Stimulated activated CD8-positive, alpha-beta memory T cell treated with anti-CD3 and anti-CD28 coated beads, Interleukin-4, amount 100 ng/mL, for 24 hours (primary cell): ENCODE results near the gene BNC2.

Experiments
- DNase-seq: peaks from one replicate; pipeline ENCODE4 v3.0.0-alpha.2; 2020; ENCODE audit warnings: low read depth

The BNC2 gene

DNA sequence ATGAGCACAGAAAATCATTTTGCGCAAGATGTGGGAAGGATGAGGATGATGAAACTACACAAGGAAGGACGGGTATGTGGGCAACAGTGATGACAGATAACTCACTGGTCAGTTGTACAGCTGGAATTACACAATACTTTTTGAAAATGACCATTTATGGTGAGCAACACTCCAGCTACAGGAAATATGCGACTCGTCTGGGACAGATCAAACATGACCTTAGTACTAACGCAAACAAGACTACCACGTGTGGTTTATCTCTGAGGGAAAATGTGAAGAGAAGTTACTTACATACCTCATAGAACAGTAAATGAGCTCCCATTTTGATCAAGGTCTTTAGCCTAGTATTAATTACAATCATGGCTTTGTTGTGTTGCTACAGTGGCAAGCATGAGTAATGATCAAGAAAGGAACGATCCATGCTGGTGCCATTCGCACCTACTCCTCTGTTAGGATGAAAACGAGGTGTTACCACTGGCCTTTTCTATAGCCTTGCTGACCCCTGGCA, 456.9 kb downstream of the BNC2 start:
- DNase-seq, result no peak

DNA sequence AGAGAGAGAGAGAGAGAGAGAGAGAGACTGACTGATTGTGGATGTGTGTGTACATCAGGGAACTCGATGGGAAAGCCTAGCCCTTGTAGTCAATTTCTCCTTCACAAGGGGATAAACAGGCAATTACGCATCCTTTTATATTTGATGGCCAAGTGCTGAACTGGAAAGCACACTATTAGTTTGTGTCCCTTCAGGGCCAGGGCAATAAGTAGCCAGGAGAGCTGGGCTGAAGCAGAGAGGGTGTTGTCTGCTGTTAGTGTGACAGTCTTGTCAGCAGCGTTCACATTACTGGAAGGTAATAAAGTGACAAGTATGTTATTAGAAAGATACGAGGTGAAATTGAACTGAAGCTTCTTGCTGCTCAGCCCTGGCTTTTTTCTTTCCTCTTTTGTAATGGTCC, 457.7 kb downstream of the BNC2 start:
- no peak for DNase-seq

DNA sequence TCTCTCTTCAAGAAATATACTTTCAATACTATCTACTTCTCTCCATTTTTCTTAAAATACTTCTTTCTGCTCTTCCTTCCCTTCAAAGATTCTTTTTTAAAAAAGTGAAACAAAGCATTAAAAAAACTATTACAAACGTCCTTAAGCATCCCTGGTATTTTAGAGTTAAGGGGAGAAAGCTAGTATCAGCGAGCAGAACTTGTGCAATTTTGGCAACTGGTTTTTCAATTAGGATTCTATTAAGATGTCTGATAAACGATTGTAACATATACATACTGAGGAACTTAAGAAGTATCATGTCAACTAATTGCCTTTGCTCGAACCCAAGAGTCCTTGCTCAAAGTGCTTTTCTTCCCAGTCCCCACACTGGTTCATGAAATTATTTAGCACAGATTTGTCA, 459.2 kb downstream of the BNC2 start:
- no peak for DNase-seq

DNA sequence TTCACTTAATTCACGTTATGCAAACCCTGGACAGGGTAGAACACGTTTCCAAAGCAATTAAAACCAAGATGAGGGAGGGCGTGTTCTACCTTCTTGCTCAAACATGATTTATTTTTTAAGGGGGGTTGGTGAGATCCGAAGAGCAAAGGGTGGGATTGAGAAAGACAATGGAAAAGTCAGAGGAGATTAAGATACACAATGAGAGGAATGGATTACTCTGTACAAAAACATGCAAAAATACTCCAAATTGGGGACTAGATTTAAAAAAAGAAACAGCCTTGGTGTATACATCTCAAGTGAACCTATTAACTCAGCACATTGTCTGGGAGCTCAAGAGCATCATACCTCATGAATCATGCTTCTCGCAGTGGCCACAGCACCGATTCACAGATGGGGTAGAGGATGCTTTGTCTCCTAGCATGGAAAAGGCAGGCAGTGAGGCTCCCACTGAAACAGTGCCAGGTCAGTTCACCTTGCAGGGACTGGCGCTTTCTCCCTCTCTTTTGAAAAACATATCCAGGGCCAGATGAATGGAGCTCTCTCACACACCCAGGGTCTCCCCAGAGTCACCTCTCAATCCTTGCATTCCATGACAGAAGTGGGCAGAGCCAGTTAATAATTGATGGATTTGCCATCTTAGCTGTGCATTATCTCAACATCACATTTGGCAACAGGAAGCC, 459.7 kb downstream of the BNC2 start:
- no peak for DNase-seq

DNA sequence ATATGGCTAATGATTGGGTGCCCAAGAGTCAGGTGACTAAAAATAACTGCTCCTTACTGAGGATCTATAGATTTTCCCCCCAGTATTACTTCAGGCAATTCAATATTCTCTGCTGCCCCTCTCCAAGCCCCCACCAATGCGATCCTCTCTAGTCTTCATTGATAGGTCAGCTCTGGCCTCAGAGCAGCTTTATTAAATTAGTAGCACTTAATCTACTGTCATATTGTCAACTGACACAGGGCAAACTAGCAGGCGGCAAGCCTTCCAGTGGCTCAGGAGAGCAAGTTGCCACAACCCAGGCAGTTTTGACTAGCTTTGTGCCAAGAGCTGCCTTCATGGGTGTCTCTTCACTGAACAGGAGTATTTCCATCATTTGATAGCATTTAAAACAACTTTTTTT, 462.9 kb downstream of the BNC2 start:
- no peak for DNase-seq

DNA sequence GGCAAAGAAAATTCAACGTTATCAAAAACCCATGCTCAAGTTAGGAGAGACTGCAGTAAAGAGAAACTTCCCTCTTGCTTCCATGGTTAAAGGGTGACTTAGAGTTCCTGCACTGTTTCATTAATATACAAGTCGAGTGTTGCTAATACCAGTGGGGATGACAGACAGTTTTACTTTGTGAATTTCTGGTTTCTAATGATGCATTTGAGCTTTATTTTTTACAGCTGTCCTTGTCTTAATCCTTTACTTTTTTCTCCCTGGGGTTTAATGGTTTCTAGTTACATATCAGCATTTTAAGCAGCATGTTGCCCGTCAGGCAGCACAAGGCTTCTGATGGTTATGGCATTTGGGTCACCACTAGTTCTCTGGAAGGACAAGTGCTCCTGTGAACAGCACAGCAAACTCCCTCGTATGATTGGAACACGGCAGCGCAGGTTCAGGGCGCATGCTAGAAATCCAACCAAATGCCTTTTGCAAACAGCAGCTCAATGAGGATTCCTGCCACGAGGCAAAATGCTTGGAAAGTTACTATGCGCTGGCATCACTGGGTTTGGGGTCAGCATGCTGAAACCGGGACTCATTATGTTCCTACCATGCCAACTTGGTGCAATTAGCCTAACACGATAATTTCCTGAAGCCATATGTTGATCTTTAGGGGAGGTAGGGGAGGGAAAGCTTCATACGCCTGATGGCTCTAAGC, 463.8 kb downstream of the BNC2 start:
- DNase-seq, result no peak

DNA sequence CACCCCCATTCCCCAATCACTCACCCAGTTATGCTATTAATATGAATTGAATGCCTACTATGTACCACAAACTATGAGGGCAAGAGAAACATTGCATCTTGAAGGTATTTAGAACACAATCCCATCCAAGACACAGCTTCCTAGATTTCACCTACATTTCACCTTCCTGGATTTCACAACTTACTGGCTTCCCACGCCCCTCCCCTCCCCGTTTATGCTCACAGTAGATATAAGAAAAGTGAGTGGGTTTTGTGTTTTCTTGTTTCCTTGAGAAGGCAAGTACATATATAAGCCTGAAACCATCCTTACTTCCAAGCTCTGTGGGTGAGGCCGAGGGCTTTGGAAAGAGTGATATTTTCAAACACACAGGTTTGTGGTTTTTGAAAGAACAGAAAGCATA, 465.0 kb downstream of the BNC2 start:
- no peak for DNase-seq

DNA sequence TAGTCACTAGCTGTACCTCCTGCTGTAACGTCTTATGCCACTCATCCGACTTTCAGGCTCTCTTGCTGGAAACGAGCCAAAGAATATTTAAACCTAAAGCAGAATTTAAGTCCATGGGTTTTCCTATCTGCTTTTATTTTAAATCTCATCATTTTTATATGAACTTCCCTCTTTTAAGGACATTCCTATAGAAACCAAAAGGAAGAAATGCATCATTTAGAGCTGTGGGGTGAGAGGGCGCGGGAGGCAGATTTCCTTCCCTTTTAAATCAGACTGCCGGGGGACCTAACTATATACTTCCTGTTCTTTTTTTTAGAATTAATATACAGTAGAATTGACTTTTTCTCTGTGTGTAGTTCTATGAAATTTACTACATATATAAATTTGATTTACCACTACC, 468.8 kb downstream of the BNC2 start:
- DNase-seq, result no peak

DNA sequence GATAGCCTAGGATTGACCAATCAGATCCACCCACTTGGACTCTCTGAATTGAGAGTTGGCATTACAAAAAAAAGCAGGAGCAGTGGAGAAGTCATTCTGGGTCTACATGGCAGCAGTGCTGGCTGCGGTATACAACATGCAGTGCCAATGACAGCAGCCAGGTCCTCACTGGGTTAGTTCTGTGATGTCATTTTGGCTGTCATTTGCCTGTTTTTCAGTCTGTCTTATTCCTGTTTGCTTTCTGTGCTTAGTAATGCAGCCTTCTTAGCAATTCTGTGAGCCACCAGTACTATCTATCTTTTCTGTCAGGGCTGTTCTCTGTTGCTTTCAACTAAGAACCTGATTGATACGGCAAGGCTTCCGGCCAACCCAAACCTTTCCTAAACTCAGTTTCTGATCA, 471.8 kb downstream of the BNC2 start:
- no peak for DNase-seq

DNA sequence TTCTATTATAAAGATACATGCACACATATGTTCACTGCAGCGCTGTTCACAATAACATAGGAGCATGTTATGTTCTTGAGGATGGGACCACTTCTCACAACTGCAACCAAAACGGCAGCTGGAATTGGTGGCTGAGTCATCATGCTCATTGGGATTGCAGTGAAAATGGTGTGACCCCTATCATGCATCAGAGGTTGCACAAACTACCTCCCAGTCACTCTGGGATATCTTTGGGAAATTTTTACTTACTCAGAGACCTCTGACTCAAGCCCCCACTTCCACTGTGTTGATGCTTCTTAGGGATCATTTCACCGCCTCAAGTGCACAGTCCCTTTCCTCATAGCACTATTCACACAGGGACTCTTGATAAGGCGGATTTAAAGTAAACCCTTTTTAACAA, 474.1 kb downstream of the BNC2 start:
- no peak for DNase-seq

DNA sequence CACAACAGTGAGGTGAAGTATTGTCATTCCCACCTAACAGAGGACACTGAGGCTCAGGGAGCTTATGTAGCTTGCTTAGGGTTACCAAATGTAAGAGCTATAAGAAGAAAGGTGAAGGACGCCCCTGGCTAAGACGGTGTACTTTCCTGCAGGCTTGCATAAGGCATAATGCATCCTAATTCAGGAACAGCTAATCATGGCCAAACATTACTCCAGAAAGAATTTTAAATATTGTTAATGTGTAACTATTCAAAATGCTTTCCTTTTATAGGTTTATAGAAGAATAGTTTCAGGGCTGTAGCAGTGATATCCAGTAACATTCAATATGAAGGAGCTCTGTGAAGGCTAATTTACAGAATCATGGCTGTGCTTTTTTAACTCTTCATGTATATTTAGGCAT, 479.1 kb downstream of the BNC2 start:
- no peak for DNase-seq

DNA sequence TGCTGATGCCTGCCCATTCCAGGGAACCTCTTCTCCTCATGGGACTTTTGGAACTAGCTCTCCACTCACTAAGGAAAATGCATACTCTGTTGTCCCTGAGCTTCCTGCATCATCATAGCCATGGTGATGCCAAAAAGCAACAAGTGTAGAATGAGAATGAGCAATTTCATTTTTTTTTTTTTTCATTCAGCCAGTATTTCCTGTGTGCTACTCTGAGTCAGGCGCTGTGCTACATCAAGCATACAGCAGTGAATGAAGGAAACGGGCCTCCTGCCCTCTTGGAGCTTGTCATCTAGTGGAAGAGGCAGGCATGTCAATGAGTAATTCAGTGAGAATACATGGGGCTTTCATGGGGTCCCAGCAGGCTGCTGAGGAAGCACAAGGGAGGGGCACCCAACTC, 483.1 kb downstream of the BNC2 start:
- DNase-seq, result no peak

DNA sequence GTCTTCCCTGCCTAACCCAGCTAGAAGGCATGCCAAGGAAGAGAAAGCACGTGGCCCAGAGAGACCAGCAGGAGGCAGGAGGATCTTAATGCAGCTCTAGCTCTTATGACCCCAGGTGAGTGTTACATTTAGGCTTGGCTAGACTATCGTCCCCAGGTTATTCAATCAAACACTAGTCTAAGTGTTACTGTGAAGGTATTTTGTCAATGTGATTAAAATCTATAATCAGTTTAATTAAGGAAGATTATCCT, 483.7 kb downstream of the BNC2 start:
- DNase-seq, result no peak

DNA sequence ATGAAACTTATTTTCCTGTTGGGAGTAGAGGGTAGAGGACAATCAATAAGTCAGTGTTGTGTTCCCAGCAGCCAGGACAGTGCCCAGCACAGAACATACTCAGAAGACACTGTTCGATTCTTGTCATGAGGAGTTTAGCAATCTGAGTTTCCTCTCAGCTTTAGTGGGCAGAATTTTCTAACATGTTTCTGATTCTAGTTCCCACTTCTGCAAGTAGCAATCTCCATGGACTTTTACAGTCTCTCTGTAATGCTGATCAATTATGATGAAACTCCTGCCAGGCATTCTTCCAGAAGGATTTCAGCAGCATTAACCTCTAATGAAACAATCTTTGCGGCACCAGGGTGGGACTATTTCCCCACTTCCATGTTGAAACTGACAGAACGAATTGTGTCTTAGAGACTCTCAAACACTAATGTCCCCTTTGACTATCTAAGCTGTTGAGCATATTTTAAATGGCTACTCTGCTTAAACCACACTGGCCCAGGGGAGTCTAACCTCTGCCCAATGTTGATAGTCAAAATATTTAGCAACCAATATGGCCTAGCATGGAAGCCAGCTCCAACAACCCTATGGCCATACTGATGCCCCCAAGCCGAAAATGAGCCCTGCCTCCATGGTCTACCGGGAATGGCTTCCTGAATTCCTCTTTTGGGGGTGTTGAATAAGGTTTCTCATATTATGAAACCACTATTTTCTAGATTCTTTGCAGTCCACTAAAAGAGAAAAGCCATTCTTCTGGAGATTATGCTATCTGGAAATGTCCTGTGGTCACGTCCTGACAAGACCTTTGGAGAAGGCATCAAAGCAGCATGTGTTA, 484.3 kb downstream of the BNC2 start:
- DNase-seq, result no peak

DNA sequence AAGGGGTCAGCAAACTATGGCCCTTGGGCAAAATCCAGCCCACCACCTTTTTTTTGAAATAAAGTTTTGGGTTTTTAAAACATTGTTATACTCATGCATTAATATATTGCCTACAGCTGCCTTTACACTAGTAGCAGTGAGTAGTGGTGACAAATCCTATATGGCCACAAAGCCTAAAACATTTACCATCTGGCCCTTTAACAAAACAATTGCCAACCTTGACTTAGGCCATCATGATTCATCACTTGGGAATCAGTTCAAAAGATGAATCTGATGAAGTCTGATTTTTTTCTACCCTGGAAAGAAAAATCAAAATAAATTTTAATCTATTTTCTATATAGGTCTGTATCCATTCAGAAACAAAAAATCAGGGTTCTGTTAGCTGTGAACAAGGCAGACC, 484.9 kb downstream of the BNC2 start:
- no peak for DNase-seq

DNA sequence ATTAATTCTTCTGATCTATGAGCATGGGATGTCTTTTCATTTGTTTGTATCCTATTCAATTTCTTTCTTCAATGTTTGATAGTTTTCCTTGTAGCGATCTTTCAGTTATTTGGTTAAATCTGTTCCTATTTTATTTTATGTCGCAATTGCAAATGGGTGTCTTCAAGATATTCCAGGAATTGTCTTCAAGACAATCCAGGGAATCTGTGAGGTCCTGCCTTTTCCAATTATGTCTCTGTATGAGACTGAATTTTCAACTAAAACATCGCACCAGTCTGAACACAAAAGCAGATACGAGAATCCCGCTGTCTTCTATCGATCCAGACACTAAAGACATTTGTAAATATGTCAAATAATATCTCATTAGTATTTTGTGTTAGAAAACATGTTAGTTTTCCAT, 485.5 kb downstream of the BNC2 start:
- no peak for DNase-seq

DNA sequence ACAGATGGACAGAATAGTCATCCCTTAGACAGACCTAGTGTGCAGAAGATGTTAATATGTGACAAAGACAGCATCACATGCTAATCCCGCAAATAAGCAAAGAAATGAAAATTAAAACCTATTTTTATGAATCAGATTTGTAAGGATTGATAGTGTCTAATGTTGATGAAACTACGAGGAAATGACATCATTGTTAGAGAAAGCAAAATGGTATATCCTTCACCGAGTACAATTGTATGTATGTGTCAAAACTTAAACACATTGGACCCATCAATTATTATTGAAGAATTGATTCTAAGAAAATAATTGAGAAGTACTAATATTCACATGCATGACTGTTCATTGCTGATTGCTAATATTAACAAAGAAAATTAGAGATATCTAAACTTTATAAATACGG, 493.2 kb downstream of the BNC2 start:
- no peak for DNase-seq

DNA sequence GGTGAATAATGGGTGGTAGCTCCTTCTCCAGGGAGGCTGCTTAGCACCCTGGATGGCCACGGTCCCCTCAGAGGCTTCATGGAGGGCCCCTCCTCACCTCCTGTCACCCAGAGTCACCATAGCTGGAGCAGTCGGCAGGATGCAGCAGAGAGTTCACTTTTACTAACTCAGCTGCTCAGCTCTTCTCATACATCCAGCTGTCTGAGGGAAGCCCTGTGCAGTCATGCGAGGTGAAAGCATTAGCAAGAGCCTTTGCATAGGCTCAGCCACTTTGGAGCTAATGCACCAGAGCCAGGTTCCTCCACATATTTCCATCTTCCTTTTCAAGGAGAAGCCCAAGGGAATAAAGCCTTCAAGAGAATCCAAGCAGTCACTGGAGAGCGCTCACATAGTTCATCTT, 499.2 kb downstream of the BNC2 start:
- DNase-seq, result no peak

DNA sequence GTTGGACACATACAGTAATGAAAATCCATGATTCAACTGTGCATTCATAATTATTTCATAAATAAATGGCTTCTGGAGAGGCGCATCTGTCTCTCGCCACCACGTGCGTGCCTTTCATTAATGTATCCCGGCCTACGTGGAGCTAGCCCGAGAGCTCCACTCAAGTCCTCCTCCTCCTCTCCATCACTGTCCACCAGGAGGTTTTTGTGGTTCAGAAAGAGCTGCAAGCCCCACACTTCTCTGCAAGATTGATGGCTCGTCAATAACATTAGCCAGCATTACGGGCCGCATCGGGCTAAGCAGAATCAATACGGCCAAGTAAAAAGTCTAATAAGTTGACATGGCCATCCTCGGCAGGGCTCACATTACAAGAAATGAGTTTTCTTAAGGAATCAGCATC, 499.8 kb downstream of the BNC2 start:
- no peak for DNase-seq

DNA sequence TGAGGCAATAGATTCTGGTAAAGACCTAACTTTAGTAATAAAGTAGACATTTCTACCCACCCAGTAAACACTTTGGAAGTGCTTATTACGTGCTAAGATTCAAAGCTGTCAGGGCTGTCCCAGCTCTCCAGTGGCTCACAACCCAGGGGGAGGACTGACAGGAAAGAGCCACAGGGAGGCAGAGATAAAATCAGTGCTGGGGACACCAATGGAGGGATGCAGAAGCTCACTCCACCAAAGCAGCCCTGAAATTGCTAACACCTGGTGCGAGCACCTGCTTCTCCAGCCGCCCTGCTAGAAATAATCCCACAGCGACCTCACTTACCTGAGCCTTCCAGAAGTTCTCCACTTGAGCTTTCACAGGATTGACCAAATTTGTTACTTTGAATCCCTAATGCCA, 501.0 kb downstream of the BNC2 start:
- no peak for DNase-seq

DNA sequence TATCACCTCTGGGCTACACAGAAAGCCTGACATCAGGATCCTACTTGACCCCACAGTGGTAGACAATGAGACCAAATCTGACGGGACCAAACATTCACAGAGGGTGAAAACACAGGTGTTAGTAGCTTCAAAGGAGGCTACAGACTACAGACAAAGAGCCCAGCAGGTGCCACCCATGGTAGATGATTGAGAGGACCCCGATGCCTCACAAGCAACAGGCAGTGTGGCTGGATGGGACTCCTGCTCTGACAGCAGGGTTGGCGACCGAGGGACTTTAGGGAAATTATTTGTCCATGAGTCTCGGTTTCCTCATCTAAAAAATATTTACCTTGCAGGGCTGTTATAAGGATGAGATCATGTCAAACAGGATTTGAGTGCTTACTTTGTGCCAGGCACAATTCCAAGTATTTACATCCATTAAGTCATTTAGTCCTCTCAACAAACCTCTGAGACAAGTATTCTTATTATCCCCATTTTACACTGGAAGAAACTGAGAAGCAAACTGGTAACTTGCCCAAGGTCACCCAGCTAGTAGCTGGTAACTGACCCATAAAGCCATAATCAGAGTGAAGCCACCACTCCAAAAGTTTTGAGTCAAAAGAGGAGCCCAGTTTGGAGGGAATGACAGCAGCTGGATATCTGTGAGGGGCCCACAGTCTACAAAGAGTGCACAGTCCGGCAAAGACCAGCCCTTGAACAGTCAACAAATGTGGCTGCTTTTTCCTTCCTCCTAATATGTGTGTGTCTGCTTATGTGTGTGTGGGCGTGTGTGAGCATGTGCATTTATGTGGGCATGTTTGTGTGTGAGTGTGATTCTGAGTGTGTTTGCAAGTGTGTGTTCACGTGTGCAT, 502.0 kb downstream of the BNC2 start:
- no peak for DNase-seq

DNA sequence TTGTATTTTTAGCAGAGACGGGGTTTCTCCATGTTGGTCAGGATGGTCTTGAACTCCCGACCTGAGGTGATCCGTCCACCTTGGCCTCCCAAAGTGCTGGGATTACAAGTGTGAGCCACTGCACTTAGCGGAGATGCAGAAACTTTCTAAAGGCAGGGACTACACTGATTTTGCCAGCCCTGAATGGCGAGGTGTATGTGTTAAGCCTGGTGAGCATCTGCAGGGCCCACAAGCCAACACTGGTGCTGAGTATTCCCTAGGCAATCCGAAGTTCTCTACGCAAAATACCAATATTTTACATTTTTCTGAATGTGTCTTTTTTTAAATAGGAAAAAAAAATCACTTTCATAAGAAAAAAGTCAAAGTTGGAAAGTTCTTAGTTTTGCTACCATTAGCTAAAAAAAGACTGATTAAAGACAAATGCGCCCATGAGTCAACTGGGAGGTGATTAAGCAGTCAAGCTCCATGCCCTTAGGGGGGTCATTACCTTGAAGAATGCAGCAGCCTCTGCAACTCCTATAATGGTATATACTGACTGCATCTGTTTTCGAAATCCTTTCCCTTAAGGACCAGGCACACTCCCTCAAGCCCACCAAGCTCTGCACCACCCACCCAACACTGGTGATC, 502.8 kb downstream of the BNC2 start:
- no peak for DNase-seq
